Measurements from ENCODE around the gene CCKAR.
"Not testable (repeated sequence)": the region's sequence is repeated elsewhere in the genome, so short reads cannot be mapped to it uniquely, and the experiment has no call there.

Gene CCKAR

DNA sequence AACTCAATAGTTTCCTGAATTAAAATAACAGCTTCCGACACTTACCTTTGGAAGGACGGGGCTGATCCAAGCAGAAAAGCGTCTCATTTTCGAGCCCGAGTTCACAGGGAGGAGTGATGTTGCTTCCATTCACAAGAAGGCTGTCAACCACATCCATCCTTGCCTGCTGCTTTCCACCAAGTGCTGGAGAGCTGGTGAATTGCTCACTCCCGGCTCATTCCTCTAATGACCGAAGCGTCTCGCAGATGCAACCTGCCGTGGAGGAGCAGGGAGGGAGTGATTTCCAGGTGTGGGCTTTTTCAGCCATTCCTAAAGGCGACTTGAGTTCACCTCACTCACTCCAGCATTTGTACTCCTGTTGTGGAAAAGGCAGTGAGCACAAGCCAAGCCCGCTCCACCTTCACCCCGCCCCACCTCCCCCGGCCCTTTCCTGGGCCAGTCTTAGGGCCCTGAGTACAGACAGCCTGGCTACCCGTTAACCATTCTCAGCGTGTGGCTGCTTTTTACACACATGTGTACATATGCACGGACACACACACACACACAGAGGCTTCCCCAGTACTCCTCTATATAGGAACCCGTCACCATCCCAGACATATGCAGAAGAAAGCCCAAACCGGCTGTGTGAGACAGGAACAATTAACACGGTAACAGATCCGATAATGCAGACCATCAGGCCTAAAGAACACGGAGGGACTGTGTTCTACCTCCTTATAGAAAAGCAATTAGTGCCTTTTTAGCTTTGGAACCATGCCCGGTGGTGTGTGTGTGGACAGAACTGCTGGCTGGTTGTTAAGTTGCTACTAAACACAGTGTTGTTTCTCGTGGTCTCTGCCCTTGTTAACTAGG lies at the start of gene CCKAR:
TSS of gene CCKAR (minus strand) at position 374 of the 849 bp plus-strand sequence. CDS start at position 157, 217 bp downstream.
- DNase-seq (ENCODE audit: low read depth), result no peak

DNA sequence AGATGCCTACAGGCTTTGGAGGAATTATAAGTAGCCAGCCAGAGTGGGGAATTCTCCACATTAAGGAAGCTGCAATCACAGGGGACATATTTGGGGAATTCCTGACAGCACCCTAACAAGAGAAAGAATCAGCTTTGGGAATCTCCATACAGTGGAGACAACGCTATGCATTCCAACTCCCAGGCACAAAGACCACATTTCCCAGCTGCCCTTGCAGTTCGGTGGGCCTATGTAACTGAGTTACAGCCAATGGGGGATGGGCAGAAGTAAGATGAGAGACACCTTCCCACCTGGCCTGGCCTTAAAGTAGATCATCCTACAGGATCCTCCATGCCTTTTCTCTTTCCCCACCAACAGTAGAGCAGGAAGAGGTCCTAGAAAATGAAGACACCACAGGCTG lies 43.4 kb upstream of the CCKAR start:
- no peak for DNase-seq (ENCODE audit: low read depth)

DNA sequence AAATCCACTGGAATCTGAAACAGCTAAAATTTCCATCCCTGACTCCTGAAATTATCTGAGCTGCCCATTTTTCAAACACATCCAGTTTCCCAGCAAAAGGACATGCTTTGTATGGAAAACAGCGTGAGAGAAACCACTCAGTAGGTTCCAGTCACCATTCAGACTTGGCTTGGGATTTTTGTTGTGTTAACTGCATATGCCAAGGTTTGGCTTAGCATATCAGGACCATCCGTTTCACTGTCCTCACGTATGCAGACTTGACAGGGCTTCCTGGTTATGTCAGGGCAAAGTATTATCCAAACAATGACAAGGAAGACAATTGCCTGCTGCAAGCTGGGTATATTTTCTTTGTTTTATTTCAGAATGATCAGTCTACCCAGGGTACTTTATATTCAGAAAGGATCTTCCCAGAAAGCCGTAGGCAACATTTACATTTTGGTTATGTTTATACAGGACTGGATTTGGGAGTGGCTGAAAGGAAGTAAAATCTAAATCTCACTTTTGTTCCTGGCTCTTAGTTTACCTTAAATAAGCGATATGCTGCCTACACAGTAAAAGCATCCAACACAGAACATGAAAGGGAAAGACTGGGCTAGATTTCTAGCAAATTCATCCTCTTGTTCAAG lies 41.3 kb upstream of the CCKAR start:
- DNase-seq (ENCODE audit: low read depth), result no peak

DNA sequence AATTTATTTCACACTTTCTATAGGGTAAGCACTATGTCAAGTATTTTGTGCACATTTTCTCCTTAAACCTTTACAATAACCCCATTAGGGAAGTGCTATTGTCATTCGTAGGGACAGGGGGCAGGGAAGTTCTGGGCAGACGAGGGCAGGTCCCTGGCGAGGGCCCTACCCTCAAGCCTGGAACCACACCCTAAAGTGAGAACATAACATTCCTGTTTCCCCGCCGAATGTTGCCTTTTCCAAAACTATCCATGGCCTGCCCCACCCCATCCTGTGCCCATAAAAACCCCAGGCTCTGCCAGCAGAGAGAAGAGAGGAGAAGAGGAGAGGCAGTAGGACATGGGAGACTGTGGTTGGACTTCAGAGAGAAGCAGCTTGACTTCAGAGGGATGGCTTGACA lies 39.8 kb upstream of the CCKAR start:
- DNase-seq (ENCODE audit: low read depth), result no peak

DNA sequence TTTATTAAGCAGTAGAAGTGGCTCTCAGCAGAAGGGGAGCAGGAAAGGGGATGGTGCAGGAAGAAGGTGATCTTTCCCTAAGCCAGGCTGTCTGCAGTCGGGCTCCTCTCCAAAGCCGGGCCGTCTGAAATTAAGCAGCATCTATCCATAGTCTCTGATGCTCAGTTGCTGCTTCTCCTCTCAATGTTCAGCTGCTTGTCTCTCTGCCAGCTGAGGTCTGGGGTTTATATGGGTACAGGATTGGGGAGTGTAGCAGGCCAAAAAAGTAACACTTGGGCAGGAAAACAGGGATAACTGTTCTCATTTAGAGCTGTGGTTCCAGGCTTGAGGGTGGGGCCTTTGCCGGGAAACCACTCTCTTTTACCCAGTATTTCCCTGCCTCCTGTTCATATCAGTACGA lies 39.2 kb upstream of the CCKAR start:
- no peak for DNase-seq (ENCODE audit: low read depth)

DNA sequence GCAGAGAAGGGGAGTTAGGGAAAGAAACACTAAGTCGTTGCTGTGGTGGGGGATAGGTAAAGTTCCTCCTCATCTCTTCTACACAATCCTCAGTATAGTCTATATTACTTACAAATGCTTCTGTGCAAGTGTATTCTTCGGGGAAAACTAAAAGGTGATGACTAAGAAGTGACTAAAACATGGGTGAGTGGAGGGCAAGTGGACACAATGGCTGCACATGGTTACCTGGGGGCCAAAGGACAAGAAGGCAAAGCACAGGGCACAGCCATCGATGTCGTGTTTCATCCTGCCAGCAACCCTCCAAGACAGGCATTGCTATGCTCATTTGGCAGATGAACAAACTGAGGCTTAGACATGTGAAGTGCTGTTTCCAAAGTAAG lies 35.5 kb upstream of the CCKAR start:
- no peak for DNase-seq (ENCODE audit: low read depth)

DNA sequence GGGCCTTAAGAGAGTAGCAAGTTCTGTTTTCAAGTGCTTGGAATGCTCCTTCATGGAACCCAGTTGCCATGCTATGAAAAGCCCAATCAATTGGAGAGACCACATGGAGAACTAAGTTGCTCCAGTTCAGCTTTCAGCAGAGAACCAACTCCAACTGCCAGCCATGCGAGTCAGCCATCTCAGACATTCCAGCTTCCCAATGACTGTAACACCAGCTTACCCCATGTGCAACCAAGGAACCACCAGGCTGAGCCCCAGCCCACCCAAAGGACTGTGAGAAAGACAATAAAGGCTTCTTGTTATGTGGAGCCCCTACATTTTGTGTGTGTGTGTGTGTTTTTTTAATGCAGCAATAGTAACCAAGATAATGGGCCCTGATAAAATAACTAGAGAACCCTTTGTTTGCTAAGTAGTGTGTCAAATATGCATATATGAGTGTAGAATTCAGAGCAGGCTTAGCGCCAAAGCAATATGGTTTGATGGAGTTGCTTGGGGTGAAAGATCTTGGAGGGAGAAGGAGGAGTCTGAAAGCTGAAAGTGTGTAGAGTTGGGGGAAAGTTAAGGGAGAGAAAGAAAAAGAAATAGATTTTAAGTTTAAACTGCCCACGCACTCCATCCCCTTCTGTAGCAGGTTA lies 35.0 kb upstream of the CCKAR start:
- DNase-seq (ENCODE audit: low read depth), result no peak

DNA sequence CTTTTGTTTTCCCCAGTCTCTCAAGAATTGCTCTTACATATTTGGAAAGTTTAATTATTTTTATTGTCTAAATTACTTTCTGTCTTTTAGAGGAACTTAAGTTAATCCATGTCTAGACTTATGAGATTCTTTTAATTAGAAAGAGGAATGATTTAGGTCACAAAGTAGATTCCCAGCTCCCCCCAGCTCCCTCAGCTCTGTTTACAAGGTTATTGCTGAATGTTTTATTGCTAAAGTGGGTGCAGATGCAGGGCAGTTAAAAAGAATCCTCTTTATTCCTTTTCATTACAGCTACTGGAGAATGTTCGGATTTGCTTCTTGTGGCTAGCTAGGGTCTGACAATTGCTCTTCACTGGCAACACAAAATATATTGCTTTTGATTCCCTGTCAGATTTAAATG lies 33.7 kb upstream of the CCKAR start:
- DNase-seq (ENCODE audit: low read depth), result no peak

DNA sequence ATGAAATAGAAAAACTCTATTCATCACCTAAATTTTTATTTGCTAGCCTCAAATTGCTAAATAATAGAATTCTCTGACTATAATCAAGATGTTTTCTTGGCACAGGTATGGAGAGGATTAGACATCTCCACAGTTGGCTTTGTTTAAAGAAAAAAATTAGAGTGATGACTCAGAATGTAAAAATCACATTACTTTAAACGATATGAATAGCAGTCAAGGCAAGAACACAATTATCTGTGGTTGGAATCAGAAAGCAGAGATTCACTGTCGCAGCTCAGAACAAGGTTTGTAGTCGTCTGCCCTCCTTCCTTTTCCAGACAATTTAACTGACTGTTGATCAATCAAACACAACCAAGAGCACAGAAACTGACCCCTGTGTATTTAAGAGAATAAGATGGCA lies 32.2 kb upstream of the CCKAR start:
- peak; percentile 32 for DNase-seq (ENCODE audit: low read depth)

DNA sequence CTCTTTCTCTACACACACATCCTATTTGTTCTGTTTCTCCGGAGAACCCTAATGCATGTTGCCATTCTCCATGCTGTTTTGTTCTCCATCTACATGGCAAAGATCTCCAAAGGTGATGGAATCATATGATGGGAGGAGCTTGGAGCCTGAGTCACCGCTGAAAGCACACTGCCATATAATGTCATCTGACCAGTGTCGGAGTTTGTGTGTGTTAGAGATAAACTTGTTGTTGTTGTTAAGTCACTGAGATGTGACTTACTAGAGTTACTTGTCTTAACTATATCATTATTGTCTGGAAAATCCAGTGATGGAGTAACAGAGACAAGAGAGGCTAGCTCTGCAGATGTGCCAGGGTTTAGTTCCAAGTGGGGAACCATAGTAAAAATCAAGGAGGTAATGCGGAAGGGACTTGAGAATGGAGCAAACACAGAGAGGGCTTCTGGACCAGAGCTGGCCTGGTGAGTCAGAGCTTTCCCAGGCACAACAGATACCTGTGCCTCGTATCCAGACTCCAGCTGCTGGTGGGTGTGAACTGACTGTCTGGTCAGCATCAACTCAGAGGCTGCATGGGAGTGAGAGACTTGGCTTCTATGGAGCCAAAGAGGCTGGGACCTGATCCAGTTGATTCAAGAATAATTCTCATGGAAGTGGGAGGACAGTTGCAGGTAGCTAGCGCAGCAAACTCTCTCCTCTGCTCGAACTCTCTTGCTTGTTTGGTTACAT lies 30.6 kb upstream of the CCKAR start:
- no peak for DNase-seq (ENCODE audit: low read depth)

DNA sequence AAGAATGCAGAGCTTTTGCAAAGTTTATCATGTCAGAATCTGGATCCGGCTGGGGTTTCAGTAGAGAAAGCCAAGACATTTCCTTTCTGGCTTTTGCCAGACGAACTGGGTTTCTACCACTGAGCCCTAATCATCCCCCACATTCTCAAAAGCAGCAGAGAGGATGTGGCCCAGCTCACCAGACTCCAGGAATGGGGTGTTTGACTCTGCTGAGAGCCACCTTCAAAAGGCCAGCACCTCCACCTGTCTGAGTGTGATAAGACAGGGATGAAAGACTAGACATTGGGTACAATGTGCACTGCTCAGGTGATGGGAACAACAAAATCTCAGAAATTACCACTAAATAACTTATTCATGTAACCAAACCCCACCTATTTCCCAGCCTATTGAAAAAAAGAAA lies 25.7 kb upstream of the CCKAR start:
- DNase-seq (ENCODE audit: low read depth), result no peak

DNA sequence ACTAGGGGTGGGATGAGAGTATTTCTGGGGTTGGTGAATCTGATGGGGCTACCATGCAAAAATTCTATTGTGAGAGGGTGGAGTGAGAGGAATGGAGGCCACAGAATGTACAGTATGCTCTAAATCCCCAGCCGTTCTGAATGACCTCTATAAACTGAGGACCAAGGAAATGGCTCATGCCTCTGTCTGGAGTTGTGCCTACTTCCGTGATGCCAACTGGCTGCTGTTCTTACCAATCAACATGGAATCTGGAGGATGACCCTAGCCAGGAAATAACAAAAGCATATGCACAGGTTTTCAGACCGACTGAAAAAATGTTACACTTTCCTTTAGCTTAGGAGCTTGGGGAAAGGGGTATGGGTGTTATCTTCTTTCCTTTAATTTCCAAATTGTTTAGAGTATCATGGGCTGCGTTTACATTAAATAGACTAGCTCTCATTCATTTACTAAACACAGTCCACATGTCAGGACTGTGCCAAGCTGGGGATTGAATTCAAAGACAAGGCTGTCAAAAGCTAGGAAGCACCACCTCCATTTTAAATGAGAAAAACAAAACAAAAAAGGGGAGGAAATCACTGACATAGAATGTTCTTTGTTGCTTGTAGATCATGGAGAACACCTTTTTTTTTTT lies 20.2 kb upstream of the CCKAR start:
- DNase-seq (ENCODE audit: low read depth), result no peak

DNA sequence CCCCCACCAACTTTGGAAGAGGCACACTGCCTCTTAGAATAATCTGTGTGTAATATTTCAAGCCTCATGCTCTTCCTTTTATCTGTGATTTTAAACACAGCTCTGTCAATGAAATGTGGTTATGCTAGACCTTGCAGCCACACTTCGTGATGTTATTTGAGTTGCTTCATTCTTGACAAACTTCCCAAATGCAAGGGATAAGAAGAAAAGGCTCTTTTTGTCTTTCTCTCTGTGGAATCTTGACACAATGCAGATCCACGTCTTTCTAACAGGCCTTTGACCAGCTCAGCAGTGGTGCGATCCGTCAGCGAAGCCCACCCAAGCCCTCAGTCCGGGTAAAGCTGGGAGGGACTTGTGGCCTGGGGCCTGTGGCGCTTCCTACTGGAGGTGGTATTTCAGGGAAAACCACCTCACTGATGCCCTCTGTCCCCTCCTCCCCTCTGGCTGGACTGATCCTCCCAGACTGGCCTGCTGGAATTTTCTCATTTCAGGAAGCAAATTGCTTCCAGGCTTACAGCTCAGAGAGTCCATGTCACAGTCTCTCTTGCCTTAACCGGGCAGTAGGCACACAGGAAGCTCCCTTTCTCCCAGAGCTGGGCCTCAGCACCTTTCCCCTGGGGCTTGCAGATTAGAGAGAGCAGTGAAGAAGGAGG lies 19.5 kb upstream of the CCKAR start:
- no peak for DNase-seq (ENCODE audit: low read depth)

- DNase-seq (ENCODE audit: low read depth), result no peak
Measured at GRCh38 chr4:26507286-26507685, 17.0 kb upstream of the CCKAR start.

- no peak for DNase-seq (ENCODE audit: low read depth)
Measured at GRCh38 chr4:26503844-26504243, 13.6 kb upstream of the CCKAR start.

DNA sequence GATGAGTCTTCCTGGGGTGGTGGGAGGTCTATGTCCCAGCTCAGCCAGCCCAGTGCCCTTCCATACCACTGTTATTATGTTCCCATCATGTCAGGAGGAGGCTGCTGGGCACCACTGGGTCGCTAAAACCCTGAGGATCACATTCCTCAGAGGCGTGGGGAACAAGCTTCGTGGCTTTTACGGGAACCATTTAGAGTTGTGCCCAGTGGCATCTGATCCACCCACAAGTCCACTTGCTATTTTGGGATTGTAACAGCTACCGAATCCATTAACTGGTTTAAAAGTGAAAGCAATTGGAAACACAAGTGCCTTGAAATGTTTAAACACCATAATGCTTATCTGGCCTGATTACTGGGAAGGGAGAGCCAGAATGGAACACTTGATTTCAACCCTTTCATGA lies 13.1 kb upstream of the CCKAR start:
- DNase-seq (ENCODE audit: low read depth), result no peak

GRCh38 chr4:26500565-26500999 lies 10.3 kb upstream of the CCKAR start:
- DNase-seq (ENCODE audit: low read depth), result not testable (repeated sequence)

DNA sequence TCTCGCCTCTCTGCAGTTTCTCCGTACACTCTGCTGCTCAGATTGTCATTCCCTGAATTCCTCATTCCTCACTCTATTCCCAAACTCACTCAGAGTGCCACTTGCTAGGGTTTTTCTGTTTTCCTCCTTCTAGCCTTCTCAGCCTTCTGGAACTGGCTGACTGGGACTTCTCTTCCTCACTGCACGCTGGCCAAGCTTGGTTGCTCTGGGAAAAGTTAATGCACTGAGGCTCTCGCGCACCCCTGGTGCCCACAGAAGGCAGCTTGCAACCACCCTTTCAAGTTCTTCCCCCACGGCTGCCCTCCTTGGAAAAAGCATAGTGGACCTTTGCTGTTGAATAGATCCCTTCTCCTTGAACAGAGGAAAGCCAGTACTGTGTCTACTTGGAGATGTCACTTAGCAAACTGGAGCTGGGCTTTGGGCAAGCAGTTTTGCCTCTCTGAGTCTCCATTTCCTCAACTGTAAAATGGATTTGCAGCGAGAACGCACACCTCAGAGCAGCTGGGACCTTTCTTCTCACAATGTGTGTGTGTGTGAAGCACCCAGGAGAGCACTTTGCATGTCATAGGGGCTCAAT lies 6.0 kb upstream of the CCKAR start:
- DNase-seq (ENCODE audit: low read depth), result no peak

DNA sequence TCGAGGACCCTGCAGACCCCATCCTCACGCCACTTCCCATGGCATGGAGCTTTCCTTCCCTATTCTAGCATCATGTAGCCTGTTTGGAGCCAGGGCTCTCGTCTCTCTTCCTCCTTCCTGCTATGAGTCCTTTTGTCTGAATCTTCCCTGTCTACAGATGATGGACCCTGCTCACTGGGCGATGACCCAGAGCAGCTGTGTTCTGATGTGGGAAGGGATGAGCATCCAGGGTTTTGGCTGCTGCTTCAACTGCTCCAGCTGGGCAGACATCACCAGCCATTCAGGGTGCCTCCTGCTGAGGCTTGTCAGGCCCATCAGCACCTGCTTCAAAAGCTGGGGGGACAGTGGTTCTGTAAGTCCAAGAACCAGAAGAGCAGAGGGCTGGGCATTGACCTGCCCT lies 3.2 kb upstream of the CCKAR start:
- no peak for DNase-seq (ENCODE audit: low read depth)

GRCh38 chr4:26491449-26492170 lies 1.3 kb upstream of the CCKAR start:
- no peak for DNase-seq (ENCODE audit: low read depth)

DNA sequence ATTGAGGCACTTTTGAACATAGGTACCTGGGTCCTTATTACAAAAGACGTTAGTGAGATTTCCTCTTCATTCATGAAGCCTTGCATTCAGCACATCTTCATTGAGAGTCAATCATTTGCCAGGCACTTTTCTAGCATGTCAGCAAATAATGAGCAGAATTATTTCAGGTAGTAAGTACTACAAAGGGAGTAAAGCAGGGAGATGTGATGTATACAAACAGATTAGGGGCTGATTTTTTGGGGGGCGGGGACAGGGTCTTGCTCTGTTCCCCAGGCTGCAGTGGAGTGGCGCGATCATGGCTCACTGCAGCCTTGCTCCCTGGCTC lies 638 bp upstream of the CCKAR start:
- no peak for DNase-seq (ENCODE audit: low read depth)

Measured in GM04504 (cell line).